Left cardiac atrium (tissue), 4 donors: Measurements from ENCODE around the gene APOC4. TPM values are rescaled to one million over a fixed set of nuclear protein-coding genes. Genes with fewer than 3 reads are reported as not detected.
"Not testable (repeated sequence)": the region's sequence is repeated elsewhere in the genome, so short reads cannot be mapped to it uniquely, and the experiment has no call there.

Source experiments
- ATAC-seq, 2 donors: fragments of 200-7000 bp; cut with Tn5 transposase; one replicate each; pipeline ENCODE4 v1.9.1; 2020; ENCODE audit warnings: mild to moderate bottlenecking in 2 of 2, moderate library complexity in 2 of 2
- DNase-seq: peaks from one replicate; pipeline ENCODE4 v3.0.0-alpha.2; 2020
- intact Hi-C, 2 donors: fragments of 100-400 bp; cut with DNase I; formaldehyde crosslinking; loops; one replicate each; pipeline versions ENCODE4 v1.14.1 to v1.15.1; 2022 to 2023
- total RNA-seq, 2 donors: library from RNA; stranded (reverse); fragmentation: NEBNext Ultra II Directional; extraction: Animal tissue kit (Norgen Biotek cat#: 25700); gene quantifications; one replicate each; pipeline ENCODE4 v1.2.1, GENCODE V29; 2021
- donor health status: DM: no; HTN: yes; CAD: no.
- donor health status: DM: no; HTN: yes; CAD: no; lungs with severe emphysema.
- donor health status: DM: yes; HTN: yes; CAD: no.
- donor health status: Dilated cardiomyopathy.

The APOC4 gene
- total RNA-seq, 2 donors from 2014 or later = not detected

- intact Hi-C loops = no loop called here
- peak; percentile 14 to 51 for ATAC-seq
- DNase-seq = peak; percentile 50
Measured at GRCh38 chr19:44912854-44913253, 29.2 kb upstream of the APOC4 start.

GRCh38 chr19:44913512-44914432, 28.3 kb upstream of the APOC4 start:
- DNase-seq, ATAC-seq, intact Hi-C loops: not testable (repeated sequence)

GRCh38 chr19:44914433-44915206, 27.4 kb upstream of the APOC4 start, which contains the start of gene APOC1:
Gene APOC1 (plus strand): TSS chr19:44914608. CDS start chr19:44914892, 284 bp downstream.
- DNase-seq = peak; percentile 86
- peak; percentile 89 to 92 for ATAC-seq
- intact Hi-C loops = not testable (repeated sequence)

GRCh38 chr19:44924243-44924725, 17.8 kb upstream of the APOC4 start:
- no peak for DNase-seq
- no peak for ATAC-seq
- intact Hi-C loops = no loop called here

GRCh38 chr19:44925114-44925891, 16.7 kb upstream of the APOC4 start:
- intact Hi-C loops = no loop called here
- ATAC-seq (peak; percentile 74 to 86), DNase-seq (peak; percentile 84)

- intact Hi-C loops, DNase-seq: not testable (repeated sequence)
- peak; percentile 4 to 6 for ATAC-seq
Measured at GRCh38 chr19:44926245-44927077, 15.6 kb upstream of the APOC4 start.

- intact Hi-C loops = no loop called here
- DNase-seq (no peak), ATAC-seq (no peak)
Measured at GRCh38 chr19:44927746-44928145, 14.3 kb upstream of the APOC4 start.

GRCh38 chr19:44930088-44930487, 11.9 kb upstream of the APOC4 start:
- intact Hi-C loops = no loop called here
- DNase-seq = no peak
- ATAC-seq = no peak

GRCh38 chr19:44931541-44931940, 10.5 kb upstream of the APOC4 start:
- intact Hi-C loops = no loop called here
- DNase-seq (no peak), ATAC-seq (no peak)

- DNase-seq (no peak), ATAC-seq (no peak)
- intact Hi-C loops = loop anchor here in 1 of 2 donors (5.0 kb wide), 1 partner anchor 152 kb away; no protein-coding TSS in a partner anchor
Measured at GRCh38 chr19:44939668-44940067, 2.4 kb upstream of the APOC4 start.

GRCh38 chr19:44943801-44944249, 1.8 kb downstream of the APOC4 start:
- peak; percentile 67 to 72 for ATAC-seq
- intact Hi-C loops = loop anchor here in 1 of 2 donors (5.0 kb wide), 1 partner anchor 157 kb away; no protein-coding TSS in a partner anchor
- DNase-seq = peak; percentile 46

GRCh38 chr19:44947041-44947581, 5.1 kb downstream of the APOC4 start:
- intact Hi-C loops = no loop called here

GRCh38 chr19:44948237-44948636, 6.2 kb downstream of the APOC4 start:
- intact Hi-C loops = no loop called here
- ATAC-seq (no peak), DNase-seq (no peak)

More at GRCh38 chr19:44947041-44947581, 5.1 kb downstream of the APOC4 start:
- no peak for ATAC-seq
- no peak for DNase-seq

GRCh38 chr19:44948763-44949374, 6.8 kb downstream of the APOC4 start:
- DNase-seq (no peak), ATAC-seq (no peak)
- intact Hi-C loops = no loop called here

- intact Hi-C loops = no loop called here
- ATAC-seq (no peak), DNase-seq (no peak)
Measured at GRCh38 chr19:44949550-44949949, 7.5 kb downstream of the APOC4 start.

- DNase-seq (peak; percentile 46), ATAC-seq (peak in 1 of 2 donors; percentile 9)
- intact Hi-C loops = loop anchor here (2.0 to 5.0 kb wide), 2 partner anchors 44 to 47 kb away; partner anchors contain the start of gene APOE (in 2 of the 2)
Measured at GRCh38 chr19:44951179-44952159, 9.4 kb downstream of the APOC4 start.
